Measurements from ENCODE around the gene TMEM41A.
"Not testable (repeated sequence)": the region's sequence is repeated elsewhere in the genome, so short reads cannot be mapped to it uniquely, and the experiment has no call there.

The TMEM41A gene

DNA sequence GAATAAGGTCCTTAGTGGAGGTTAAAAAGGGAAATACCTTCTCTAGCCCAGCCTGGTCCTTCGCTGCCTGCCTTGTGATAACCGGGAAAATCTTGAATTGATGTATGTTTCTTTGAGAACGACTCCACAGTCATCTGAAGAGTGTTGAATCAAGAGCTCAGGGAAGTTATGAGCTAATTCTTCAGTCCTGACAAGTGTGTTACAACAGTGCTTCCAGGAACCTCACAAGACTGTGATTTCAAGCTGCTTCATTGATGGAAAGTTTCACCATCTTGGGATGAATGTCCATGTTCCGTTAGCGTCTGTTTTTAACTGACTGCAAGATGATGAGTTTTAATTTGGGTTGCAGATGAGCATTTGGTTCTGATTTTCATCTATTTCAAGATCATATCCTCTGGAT lies 12.4 kb downstream of the TMEM41A start:
- DNase-seq, result no peak

- DNase-seq, result no peak
Observed at GRCh38 chr3:185484296-185484695, 14.5 kb downstream of the TMEM41A start.

DNA sequence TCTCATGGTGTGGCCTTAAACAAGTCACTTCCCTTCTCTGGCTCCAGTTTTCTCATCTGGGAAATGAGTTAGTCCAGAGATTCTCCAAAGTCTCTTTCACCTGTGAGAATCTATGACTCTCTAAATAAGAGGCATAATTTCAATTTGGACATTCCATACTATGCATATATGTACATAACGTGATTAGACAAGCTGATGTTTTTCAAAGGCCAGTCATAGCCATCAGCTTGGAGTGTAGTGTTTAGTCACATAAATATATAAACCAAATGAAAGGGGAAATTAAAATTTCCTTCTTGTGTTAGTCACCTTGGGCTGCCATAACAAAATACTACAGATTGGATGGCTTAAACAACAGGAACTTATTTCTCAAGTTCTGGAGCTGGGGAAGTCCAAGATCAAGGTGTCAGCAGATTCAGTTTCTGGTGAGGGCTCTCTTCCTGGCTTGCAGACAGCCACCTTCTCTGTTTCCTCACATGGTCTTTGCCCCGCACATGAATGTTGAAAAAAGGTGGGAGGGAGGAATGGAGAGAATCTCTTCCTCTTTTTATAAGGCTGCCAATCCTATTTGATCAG lies 19.4 kb downstream of the TMEM41A start:
- DNase-seq, result no peak

DNA sequence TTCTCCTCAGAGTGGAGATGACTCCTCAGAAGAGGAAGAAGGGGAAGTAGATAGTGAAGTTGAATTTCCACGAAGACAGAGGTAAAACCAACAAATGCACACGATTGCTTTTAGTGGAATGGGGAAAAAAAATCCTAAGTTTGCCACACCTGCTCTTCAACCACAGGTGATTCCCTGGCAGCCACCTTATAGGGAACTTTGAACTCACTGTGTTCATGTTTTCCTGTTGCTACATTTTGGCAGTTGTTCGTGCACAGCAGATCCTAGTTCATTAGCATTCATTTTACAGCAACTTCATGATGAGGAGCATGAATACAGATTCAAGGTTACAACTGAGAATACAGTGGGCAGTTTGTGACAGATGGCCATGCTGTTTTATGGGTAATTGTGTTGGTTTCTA lies 21.5 kb downstream of the TMEM41A start:
- no peak for DNase-seq

DNA sequence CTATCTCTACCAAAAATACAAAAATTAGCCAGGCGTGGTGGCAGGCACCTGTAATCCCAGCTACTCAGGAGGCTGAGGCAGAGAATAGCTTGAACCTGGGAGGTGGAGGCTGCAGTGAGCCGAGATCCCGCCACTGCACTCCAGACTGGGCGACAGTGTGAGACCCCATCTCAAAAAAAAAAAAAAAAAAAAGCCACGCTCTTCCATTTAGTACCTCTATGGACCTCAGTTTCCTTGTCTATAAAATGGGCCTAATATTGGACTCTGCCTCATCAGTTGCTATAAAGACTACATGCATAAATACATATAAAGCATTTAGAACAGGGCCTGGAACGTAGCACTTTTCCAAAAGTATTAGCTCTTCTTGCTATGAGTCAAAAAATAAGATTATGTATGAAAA lies 23.9 kb downstream of the TMEM41A start:
- not testable (repeated sequence) for DNase-seq

GRCh38 chr3:185473290-185473815 lies 25.5 kb downstream of the TMEM41A start:
- no peak for DNase-seq

DNA sequence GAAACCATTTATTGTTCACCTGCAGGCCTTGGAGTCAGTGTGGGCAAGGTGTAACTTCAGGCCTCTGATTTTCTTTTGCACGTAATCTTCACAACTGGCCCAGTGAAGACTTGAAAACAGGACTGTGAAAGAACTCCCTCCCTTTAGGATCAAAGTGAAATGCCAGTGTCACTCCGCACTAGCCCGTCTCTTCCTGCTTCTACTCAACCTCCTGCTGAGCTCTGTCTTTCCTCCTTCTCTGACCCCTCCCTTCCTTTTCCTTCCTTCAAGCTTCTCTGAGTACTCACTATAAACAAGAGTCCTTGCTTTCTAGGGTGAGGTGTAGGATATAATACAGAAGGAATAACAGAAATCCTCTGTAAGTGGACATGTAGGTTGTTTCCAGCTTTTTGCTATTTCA lies 28.5 kb downstream of the TMEM41A start:
- no peak for DNase-seq

- DNase-seq, result no peak
Observed at GRCh38 chr3:185469542-185469941, 29.3 kb downstream of the TMEM41A start.

- not testable (repeated sequence) for DNase-seq
Observed at GRCh38 chr3:185466123-185466522, 32.7 kb downstream of the TMEM41A start.

- DNase-seq, result no peak
Observed at GRCh38 chr3:185465471-185465870, 33.4 kb downstream of the TMEM41A start.

DNA sequence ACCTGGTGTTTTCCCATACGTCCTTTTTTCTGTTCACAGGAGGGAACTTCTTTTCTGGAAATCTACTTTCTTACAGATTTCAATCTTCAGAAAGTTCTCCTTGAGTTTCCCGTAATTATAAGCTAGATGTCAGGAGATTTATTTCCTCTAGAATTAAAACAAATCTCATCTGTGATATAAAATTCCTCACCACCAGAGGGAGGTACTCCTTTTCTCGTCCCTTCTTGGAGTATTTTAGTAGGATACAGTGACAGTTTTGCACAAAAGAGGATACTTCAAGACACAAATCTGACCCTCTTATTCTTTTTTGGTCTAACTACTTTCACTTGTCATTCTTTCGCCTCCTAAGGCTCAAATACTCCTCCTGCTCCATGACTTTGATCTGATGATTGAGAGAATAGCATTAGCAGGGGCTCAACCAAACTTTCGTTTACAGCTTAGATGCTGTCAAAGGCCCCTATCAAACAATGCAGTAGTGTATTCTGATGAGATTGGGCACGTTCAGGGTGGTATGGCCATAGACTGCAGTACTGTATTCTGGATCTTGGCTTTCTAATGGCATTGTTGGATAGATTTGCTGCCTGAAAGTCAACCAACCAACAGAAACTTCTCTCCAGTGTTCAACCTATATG lies 38.0 kb downstream of the TMEM41A start:
- DNase-seq, result no peak

GRCh38 chr3:185460309-185460708 lies 38.5 kb downstream of the TMEM41A start:
- no peak for DNase-seq

DNA sequence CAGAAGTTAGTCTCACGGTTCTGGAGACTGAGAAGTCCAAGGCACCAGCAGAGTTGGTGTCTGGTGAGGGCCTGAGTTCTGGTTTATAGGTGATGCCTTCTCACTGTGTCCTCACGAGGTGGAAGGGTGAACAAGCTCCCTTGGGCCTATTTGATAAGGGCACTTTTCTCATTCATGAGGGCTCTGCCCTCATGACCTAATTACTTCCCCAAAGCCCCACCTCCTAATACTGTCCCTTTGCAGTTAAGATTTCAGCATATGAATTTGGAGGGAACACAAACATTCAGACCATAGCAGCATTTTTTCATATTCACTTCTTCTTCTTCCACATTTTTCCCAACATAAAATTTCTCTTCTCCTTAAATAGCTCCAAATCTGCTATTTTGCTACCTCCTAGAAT lies 41.5 kb downstream of the TMEM41A start:
- no peak for DNase-seq

GRCh38 chr3:185451432-185451831 lies 47.4 kb downstream of the TMEM41A start:
- not testable (repeated sequence) for DNase-seq

GRCh38 chr3:185448107-185448506 lies 50.7 kb downstream of the TMEM41A start:
- DNase-seq, result no peak

DNA sequence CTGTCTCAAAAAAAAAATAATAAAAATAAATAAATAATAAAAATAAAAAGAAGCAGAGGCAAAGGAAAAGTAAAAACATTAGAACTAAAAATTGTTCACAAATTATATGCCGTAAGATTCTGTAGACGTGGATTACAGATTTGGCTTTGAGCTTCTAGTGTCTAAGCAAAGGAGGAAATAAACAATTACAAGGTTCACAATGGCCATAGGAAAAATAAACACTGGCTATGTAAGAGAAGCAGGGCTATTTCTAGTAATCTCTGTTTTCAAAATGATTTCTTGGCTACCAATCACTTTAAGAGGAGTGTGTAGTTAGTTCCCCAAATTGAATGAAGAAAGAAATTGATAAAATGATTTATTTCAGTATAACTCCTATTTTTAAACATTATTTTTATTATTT lies 54.5 kb downstream of the TMEM41A start:
- DNase-seq, result no peak

DNA sequence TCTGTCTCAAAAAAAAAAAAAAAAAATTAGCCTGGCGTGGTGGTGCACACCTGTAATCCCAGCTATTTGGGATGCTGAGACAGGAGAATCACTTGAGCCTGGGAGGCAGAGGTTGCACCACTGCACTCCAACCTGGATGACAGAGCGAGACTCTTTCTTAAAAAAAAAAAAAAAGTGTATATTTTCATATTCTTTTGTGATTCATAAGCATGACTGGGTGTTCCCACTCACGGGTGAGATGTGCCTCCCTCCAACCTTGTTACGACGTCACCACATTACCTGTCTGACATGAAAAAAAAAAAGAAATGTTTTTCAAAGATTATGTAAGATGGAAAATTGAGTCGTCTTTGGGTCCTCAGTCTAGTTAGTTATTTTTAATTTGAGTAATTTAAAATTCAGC lies 56.8 kb downstream of the TMEM41A start:
- no peak for DNase-seq

DNA sequence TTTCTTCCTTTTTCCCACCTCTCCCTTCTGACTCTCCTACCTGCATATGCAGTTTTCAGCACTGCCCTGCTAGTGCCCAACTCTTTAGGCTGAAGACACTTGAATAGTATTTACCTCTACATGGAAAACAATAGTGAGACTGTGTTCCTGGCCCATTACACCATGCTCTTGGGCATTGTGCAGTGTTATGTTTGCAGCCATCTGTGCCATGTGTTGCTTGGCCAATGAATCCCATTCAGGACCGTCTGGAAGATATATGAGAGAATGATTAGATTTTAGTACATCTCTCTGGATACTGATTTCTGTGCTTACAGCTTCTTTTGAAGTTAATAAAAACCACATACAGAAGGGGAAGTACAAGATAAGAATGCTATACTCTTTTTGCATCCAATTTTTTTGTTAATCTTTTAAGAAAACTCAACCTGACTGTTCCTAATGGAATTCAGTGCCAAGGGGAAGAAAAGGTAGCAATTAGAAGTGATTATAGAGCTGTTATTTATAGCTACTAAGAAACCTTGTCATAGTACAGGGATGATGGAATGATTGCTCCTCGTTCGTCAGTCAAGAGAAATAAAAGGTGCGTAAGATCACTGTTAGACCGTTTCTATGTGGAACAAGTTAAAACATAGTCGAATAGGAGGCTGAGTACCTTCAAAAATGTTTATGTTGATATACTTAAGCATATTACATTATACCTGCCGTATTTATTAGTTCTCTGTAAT lies 58.9 kb downstream of the TMEM41A start:
- DNase-seq, result no peak

Data from activated CD4-positive, CD25-positive, alpha-beta regulatory T cell (primary cell).